Pons (tissue), 1 donor: ENCODE results near the gene LY6G5B.
"Not testable (repeated sequence)": the region's sequence is repeated elsewhere in the genome, so short reads cannot be mapped to it uniquely, and the experiment has no call there.

Experiments used
- DNase-seq: peaks from one replicate; pipeline ENCODE4 v3.0.0-alpha.2; 2016; ENCODE audit warnings: low spot score

The LY6G5B gene

GRCh38 chr6:31691078-31691463 lies 21.3 kb downstream of the LY6G5B start:
- DNase-seq = no peak

DNA sequence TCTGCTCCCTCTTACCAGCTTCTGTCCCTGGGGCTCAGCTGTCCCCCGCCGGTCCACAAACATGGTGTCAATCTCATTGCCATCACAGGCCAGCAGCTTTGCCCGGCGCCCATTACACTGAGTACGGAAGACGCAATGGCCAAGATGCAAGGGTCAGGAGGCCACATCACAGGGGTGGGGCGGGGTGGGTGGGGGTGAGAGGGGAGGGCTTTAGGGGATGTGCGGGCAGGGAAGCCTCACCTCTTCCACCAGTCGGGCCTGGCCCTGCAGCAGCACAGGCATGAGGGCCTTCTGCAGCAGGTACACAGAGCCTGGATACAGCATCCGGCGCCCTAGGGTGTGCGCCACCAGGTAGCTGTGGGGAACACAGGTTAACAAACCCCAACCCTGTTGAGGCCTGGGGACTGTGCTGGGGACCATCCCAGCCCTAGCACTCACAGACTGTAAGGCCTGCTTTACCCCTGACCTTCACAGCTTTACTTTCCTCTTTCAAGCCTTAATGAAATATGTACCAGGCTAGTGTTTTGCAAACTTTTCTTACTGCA lies 21.9 kb downstream of the LY6G5B start:
- no peak for DNase-seq

DNA sequence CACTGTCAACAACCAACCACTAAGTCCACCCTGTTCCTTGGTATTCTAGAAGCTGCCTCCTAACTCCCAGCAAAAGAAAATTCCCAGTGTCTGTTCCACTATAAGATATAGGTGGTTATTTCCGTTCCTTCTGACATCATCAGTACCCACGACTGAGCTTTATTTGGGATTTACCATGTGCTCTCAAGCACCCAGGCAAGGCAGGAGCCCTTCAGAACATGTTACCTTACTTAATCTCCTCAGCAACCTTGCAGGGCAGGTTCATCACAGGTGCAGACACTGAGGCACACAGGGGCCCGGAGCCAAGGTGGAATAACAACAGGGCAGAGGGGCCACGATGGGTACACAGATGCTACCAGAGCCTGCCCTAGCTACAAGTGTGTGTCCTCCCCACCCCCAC lies 22.6 kb downstream of the LY6G5B start:
- DNase-seq = no peak

GRCh38 chr6:31692886-31693285 lies 23.1 kb downstream of the LY6G5B start:
- DNase-seq = no peak

DNA sequence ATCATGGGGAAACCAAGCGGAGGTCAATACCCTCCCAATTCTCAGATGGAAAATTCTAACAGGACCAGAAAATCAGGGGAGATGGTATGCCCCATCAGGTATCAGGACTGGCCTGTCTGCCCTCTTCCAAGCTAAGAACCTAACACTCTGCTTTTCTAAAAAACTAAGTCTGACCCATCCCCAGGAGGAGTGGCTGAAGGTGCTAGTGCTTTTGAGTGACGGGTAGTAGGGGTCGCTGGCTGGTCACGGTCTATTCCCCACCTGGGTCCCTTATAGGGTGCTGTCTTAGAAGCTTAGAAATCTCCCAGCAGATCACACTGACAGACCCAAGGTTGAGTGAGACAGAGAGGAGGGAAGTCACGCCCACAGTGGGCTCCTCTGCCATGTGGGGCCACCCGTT lies 23.8 kb downstream of the LY6G5B start:
- DNase-seq = no peak

GRCh38 chr6:31697555-31697954 lies 27.8 kb downstream of the LY6G5B start:
- DNase-seq = no peak

DNA sequence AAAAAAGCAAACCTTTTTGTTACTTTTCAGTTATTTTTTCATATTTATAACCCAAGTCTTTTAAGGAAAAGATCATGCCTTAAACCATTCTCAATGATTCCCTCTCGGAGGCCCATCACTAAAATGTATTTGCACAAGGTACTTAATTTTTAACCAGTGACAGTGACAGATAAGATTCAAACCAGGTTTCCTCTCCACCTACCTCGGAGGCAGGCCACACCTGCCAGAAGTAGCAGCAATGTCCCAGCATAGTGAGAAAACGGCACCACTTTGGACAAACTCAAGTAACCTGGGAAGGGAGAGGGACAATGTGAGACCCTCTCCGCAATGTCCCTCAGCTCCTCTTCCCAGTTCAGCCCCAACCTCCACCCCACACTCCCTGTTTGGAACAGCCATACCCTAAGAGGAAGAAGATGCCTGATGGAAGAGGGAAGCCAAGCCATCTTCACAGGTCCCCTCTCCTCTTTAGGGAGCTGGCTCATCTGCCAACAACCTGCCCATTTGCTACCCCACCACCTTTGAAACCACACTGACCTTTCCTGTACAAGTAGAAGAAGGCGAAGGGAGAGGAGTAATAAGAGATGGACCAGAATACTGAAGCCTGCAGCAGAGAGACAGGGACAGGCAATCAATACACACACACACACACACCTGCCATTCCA lies 31.1 kb downstream of the LY6G5B start:
- DNase-seq = no peak

DNA sequence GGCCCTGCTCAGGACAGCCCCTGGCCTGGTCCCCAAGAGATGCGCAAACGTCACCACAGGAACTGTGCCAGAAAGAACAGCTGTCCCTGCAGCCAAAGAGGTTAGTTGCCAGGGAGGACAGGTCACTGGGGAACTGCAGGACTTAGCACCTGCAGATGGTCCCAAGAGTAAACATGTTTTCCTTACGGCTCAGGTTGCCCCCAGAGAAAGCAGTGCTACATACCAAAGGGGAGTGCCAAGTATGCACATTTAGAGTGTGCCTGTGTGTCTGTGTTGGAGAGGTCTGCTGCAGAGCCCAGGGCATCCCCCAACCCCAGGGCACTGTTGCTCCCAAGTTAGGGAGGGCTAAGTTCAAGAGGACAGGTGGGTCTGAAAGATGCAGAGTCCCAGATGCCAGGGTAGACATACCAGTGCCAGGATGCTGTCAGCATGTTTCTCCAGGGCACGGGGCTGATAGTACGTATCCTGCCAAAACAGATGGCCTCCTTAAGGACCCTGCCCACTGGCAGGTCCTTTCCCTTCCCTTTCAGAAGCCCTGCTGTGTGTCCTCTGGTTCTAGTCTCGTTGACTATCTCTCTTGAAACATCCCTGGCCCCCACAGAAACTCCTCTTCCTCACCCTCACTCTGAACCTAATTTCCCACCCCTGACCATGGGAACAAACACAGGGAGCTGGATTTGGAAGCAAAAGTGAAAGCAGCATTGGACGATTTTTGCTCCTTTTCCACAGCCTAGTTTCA lies 32.1 kb downstream of the LY6G5B start:
- peak; percentile 18 for DNase-seq

DNA sequence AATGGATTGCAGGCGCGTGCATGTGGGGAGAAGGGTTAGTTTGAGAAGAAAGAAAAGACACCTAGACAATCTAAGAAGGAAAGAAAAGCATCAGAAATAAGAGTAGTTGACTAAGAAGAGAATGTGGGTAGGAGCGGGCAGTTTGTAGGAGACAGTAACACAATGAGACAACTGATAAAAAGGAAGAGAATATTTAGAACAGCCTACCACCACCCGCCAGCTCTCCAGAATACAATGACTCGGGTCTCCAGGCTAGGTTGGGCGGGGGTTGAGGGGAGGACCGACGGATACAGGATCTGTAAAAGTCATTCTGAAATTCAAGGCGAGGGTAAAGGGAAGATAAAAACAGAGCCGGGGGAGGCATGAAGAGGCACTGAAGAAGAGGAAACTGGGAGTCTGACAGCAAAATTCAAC lies 32.6 kb downstream of the LY6G5B start:
- DNase-seq = no peak

- DNase-seq = peak; percentile 98
These were observed 33.3 kb downstream of the LY6G5B start, which contains the start of gene ABHD16A for GRCh38 chr6:31702819-31703716. TSS of gene ABHD16A (minus strand) at chr6:31703324. CDS start at chr6:31703281, 43 bp downstream.

GRCh38 chr6:31705931-31706330 lies 36.2 kb downstream of the LY6G5B start:
- no peak for DNase-seq

GRCh38 chr6:31706599-31706998 lies 36.8 kb downstream of the LY6G5B start, which contains the start of gene LY6G6F:
TSS of gene LY6G6F (plus strand) at chr6:31706866. CDS start at chr6:31706907, 41 bp downstream.
- DNase-seq = no peak

- DNase-seq = no peak
These were observed 37.9 kb downstream of the LY6G5B start for GRCh38 chr6:31707701-31708100.

GRCh38 chr6:31708224-31708623 lies 38.4 kb downstream of the LY6G5B start:
- no peak for DNase-seq

DNA sequence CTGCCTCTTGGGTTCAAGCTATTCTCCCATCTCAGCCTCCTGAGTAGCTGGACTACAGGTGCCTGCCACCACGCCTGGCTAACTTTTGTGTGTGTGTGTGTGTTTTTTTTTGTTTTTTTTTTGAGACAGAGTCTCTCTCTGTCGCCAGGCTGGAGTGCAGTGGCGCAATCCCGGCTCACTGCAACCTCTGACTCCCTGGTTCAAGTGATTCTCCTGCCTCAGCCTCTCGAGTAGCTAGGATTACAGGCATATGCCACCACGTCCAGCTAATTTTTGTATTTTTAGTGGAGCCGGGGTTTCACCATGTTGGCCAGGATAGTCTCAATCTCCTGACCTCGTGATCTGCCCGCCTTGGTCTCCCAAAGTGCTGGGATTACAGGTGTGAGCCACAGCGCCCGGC lies 39.4 kb downstream of the LY6G5B start:
- not testable (repeated sequence) for DNase-seq

- DNase-seq = no peak
These were observed 40.9 kb downstream of the LY6G5B start for GRCh38 chr6:31710523-31711219.

DNA sequence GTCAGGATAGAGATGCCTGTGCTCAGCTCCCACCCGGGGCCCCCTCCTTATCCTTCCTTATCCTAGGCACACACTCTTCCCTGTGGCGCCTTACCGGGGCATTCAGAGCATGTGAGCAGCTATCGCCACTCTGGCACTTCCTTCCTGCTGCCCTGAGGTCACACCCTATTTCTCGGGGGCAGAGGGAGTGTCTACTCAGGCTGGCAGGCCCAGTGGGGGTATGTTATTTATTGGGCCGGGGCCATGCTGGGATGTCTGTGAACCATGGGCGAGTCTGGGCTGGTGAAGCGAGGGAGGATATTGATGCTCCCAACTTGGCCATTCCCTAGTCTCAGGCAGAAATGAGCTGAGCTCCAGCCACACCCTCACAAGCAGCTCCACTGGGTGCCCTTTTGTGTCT lies 41.5 kb downstream of the LY6G5B start:
- DNase-seq = no peak

DNA sequence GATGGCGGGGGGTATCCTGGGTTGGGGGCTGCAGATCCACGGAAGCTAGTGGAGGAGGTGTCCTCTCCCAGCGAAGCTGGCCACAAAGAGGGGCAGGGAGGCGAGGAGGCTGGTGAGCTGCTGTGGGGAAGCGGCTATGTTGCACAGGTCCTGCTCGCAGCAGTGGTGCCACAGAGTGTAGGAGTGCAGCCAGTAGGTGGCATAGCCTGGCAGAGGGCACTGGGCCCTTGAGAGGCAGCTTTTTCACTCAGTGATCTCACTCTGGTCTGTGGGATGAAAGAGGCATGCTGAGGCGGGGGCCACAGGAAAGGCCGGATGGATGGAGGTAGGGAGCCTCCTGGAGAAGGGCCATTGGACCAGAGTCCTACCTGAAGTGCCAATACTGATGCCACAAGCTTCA lies 42.5 kb downstream of the LY6G5B start:
- DNase-seq = no peak

GRCh38 chr6:31713465-31713864 lies 43.7 kb downstream of the LY6G5B start:
- DNase-seq = no peak

DNA sequence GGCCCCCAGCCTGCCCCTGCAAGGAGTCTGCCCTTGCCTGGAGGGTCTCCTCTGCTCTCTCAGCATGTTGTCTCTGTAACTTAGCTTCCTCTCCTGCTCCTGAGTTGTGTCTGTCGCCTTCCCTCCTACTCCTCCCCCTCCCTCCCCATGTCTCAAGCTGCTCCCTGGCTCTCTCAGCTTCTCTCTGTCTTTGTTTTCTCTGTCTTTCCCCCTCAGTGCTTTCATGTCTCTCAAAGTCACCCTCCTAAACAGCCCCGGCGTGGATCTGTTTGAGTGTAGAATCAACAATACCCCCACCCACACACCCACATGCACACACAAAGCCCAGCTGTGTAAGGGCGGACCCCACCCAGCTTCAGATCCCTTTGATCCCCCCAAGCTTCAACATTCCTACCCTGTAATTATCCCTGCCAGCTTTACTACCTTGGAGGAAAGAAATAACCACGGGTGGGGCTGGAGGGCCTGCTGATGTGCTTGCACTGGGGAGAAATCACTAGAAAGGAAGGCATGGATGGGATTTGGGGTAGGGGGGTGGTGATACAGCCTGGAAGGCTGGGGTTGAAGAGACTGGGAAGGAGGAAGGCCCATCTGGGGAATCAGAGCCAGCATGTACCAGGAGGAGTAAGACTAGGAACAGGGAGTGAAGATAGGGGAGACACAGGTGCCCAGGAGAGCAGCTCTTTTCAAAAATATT lies 44.4 kb downstream of the LY6G5B start:
- DNase-seq = no peak
